HEK293T (cell line): ENCODE data around the gene IL17C.

ENCODE experiments used
- BHLHE40 ChIP-seq: fragments of 450-650 bp; IDR thresholded peaks from 2 replicates; pipeline ENCODE4 v1.6.1; 2016; ENCODE audit warnings: mild to moderate bottlenecking, moderate library complexity, borderline replicate concordance
- CTBP1 ChIP-seq: fragments of 450-650 bp; IDR thresholded peaks from 2 replicates; pipeline ENCODE4 v1.6.1; 2016; ENCODE audit warnings: borderline replicate concordance

GRCh38 chr16:88649924-88650748 lies 11.8 kb downstream of the IL17C start:
- TF ChIP-seq BHLHE40 (no peak), CTBP1 (no peak)
